ENCODE data around the gene LIPA. TPM values are rescaled to one million over a fixed set of nuclear protein-coding genes. Genes with fewer than 3 reads are reported as not detected.

Gene LIPA
- total RNA-seq, 1 donor from 2014 or later = 70.2 TPM

- H3K4me3 ChIP-seq (ENCODE audit: insufficient read depth, low read depth, low read length) = no peak overlapping the region
- DNase-seq (ENCODE audit: low read depth) (no peak), FAIRE-seq (no peak)
- H2AFZ ChIP-seq (ENCODE audit: low read depth, low read length) = no peak overlapping the region
- Mint-ChIP-seq H3K4me3 (ENCODE audit: unreplicated experiment) (no peak overlapping the region), H3K27ac (ENCODE audit: unreplicated experiment) (no peak overlapping the region), H3K27me3 (ENCODE audit: low read depth, unreplicated experiment) (no peaks in the 10 kb centered on the region), H3K9me3 (ENCODE audit: unreplicated experiment) (no peaks in the 10 kb centered on the region), H3K36me3 (ENCODE audit: low read depth, unreplicated experiment) (peaks cover 6% of the 10 kb centered on the region), H3K4me1 (ENCODE audit: low read depth, unreplicated experiment) (peaks cover 5% of the 10 kb centered on the region)
- H3K27me3 ChIP-seq (ENCODE audit: insufficient read depth, low read length) = no peaks in the 10 kb centered on the region
- H3K4me1 ChIP-seq (ENCODE audit: insufficient read depth, low read length) = no peaks in the 10 kb centered on the region
- H3K36me3 ChIP-seq (ENCODE audit: insufficient read depth, low read length) = no peaks in the 10 kb centered on the region
- no peaks in the 10 kb centered on the region for H3K9me3 ChIP-seq (ENCODE audit: insufficient read depth, low read depth, low read length)
- no peak overlapping the region for H3K27ac ChIP-seq (ENCODE audit: low read depth, low read length)
- no peaks in the 10 kb centered on the region for H4K20me1 ChIP-seq (ENCODE audit: insufficient read depth, low read length)
- H3K4me2 ChIP-seq (ENCODE audit: low read length) = no peak overlapping the region
- no peak for TF ChIP-seq CTCF (IDR thresholded peaks at IDR 0.05; ENCODE audit: insufficient read depth, low read depth, low read length)
- TF ChIP-seq EZH2 (IDR thresholded peaks at IDR 0.05; ENCODE audit: insufficient read depth, low read length) = no peak
- H3K79me2 ChIP-seq (ENCODE audit: insufficient read depth, low read length) = no peaks in the 10 kb centered on the region
- H3K9ac ChIP-seq (ENCODE audit: low read length) = no peak overlapping the region
These were observed 29.7 kb downstream of the LIPA start for GRCh38 chr10:89221919-89222318.

GRCh38 chr10:89219513-89220218, 31.9 kb downstream of the LIPA start:
- Histone ChIP-seq H2AFZ (ENCODE audit: low read depth, low read length) (no peak overlapping the region), H3K36me3 (ENCODE audit: insufficient read depth, low read length) (no peaks in the 10 kb centered on the region), H3K9ac (ENCODE audit: low read length) (no peak overlapping the region), H3K4me1 (ENCODE audit: insufficient read depth, low read length) (no peaks in the 10 kb centered on the region), H3K4me3 (ENCODE audit: insufficient read depth, low read depth, low read length) (no peak overlapping the region), H3K9me3 (ENCODE audit: insufficient read depth, low read depth, low read length) (no peaks in the 10 kb centered on the region), H3K27me3 (ENCODE audit: insufficient read depth, low read length) (no peaks in the 10 kb centered on the region), H3K27ac (ENCODE audit: low read depth, low read length) (no peak overlapping the region), H3K4me2 (ENCODE audit: low read length) (no peak overlapping the region), H3K79me2 (ENCODE audit: insufficient read depth, low read length) (no peaks in the 10 kb centered on the region), H4K20me1 (ENCODE audit: insufficient read depth, low read length) (no peaks in the 10 kb centered on the region)
- TF ChIP-seq EZH2 (IDR thresholded peaks at IDR 0.05; ENCODE audit: insufficient read depth, low read length) = no peak
- TF ChIP-seq CTCF (IDR thresholded peaks at IDR 0.05; ENCODE audit: insufficient read depth, low read depth, low read length) = no peak
- H3K27me3 Mint-ChIP-seq (ENCODE audit: low read depth, unreplicated experiment) = no peaks in the 10 kb centered on the region
- H3K4me3 Mint-ChIP-seq (ENCODE audit: unreplicated experiment) = no peak overlapping the region
- no peak overlapping the region for H3K27ac Mint-ChIP-seq (ENCODE audit: unreplicated experiment)
- DNase-seq (ENCODE audit: low read depth) (no peak), FAIRE-seq (no peak)
- H3K9me3 Mint-ChIP-seq (ENCODE audit: unreplicated experiment) = no peaks in the 10 kb centered on the region
- H3K36me3 Mint-ChIP-seq (ENCODE audit: low read depth, unreplicated experiment) = peaks cover 2% of the 10 kb centered on the region
- H3K4me1 Mint-ChIP-seq (ENCODE audit: low read depth, unreplicated experiment) = peaks cover 8% of the 10 kb centered on the region

Data from astrocyte (in vitro differentiated cells and primary cell).